Liver (tissue), 9 donors: Measurements from ENCODE around the gene PMS1. TPM values are rescaled to one million over a fixed set of nuclear protein-coding genes. Genes with fewer than 3 reads are reported as not detected.

Experiments used
- DNase-seq: peaks from one replicate; pipeline ENCODE4 v3.0.0-alpha.2; 2017; ENCODE audit warnings: low spot score
- H3K27ac ChIP-seq, 2 donors: one replicate each; pipeline ENCODE4 v1.7.0; 2013; ENCODE audit warnings: inconsistent platforms in 2 of 2, low read length in 2 of 2, control low read depth in 1 of 2, low read depth in 1 of 2, mild to moderate bottlenecking in 1 of 2
- H3K27me3 ChIP-seq, 4 donors: one replicate each; pipeline versions ENCODE4 v1.6.1 to v1.7.0; 2013; ENCODE audit warnings: low read length in 3 of 4, inconsistent platforms in 1 of 4, mild to moderate bottlenecking in 1 of 4, moderate library complexity in 1 of 4; ENCODE audit not compliant: control insufficient read depth in 4 of 4, insufficient read depth in 4 of 4
- H3K36me3 ChIP-seq, 4 donors: one replicate each; pipeline versions ENCODE4 v1.6.1 to v1.7.0; 2013; ENCODE audit warnings: low read length in 3 of 4, mild to moderate bottlenecking in 3 of 4, low read depth in 1 of 4, moderate library complexity in 1 of 4; ENCODE audit not compliant: control insufficient read depth in 4 of 4, insufficient read depth in 3 of 4
- H3K4me1 ChIP-seq, 4 donors: one replicate each; pipeline versions ENCODE4 v1.6.1 to v1.7.0; 2013; ENCODE audit warnings: low read length in 3 of 4, mild to moderate bottlenecking in 3 of 4, moderate library complexity in 1 of 4; ENCODE audit not compliant: control insufficient read depth in 4 of 4, insufficient read depth in 4 of 4
- H3K4me3 ChIP-seq, 3 donors: one replicate each; pipeline versions ENCODE4 v1.6.1 to v1.7.0; 2013; ENCODE audit warnings: low read length in 3 of 3, control low read depth in 1 of 3, low read depth in 1 of 3, mild to moderate bottlenecking in 1 of 3
- H3K9ac ChIP-seq, 2 donors: one replicate each; pipeline ENCODE4 v1.7.0; 2013; ENCODE audit warnings: low read length in 2 of 2, mild to moderate bottlenecking in 2 of 2, moderate library complexity in 2 of 2, control low read depth in 1 of 2, low read depth in 1 of 2
- H3K9me3 ChIP-seq, 4 donors: one replicate each; pipeline versions ENCODE4 v1.6.1 to v1.7.0; 2013; ENCODE audit warnings: low read length in 3 of 4; ENCODE audit not compliant: control insufficient read depth in 4 of 4
- CTCF ChIP-seq: fragments of 150-350 bp; IDR thresholded peaks from 2 replicates; pipeline ENCODE4 v1.5.1; 2017; ENCODE audit warnings: improper control_type of control experiment, low read depth, low read length; ENCODE audit not compliant: missing input control
- EGR1 ChIP-seq, 2 donors: IDR thresholded peaks; 2 replicates each; pipeline ENCODE4 v1.6.1; 2016 to 2018; ENCODE audit warnings: antibody characterized with exemption in 2 of 2, low read depth in 2 of 2
- FOXA1 ChIP-seq: IDR thresholded peaks from 2 replicates; pipeline ENCODE4 v1.6.1; 2016; ENCODE audit warnings: antibody characterized with exemption
- FOXA2 ChIP-seq: IDR thresholded peaks from 2 replicates; pipeline ENCODE4 v1.6.1; 2016; ENCODE audit warnings: antibody characterized with exemption
- GABPA ChIP-seq, 2 donors: IDR thresholded peaks in 1 of 2; conservative IDR thresholded peaks in 1 of 2; 2 replicates each; pipeline ENCODE4 v1.6.1; 2016; ENCODE audit warnings: antibody characterized with exemption in 2 of 2, mild to moderate bottlenecking in 1 of 2, moderate library complexity in 1 of 2
- HNF4A ChIP-seq, 2 donors: conservative IDR thresholded peaks; 2 replicates each; pipeline ENCODE4 v1.6.1; 2016; ENCODE audit warnings: antibody characterized with exemption in 2 of 2, mild to moderate bottlenecking in 2 of 2
- HNF4G ChIP-seq: IDR thresholded peaks from 2 replicates; pipeline ENCODE4 v1.6.1; 2016; ENCODE audit warnings: antibody characterized with exemption
- JUND ChIP-seq, 2 donors: IDR thresholded peaks; 2 replicates each; pipeline ENCODE4 v1.6.1; 2016; ENCODE audit warnings: antibody characterized with exemption in 2 of 2
- MAX ChIP-seq: IDR thresholded peaks from 2 replicates; pipeline ENCODE4 v1.6.1; 2016; ENCODE audit warnings: antibody characterized with exemption
- NR2F2 ChIP-seq: IDR thresholded peaks from 2 replicates; pipeline ENCODE4 v1.6.1; 2016; ENCODE audit warnings: antibody characterized with exemption
- RAD21 ChIP-seq, 2 donors: IDR thresholded peaks; 2 replicates each; pipeline ENCODE4 v1.6.1; 2016; ENCODE audit warnings: antibody characterized with exemption in 2 of 2, mild to moderate bottlenecking in 2 of 2
- REST ChIP-seq: IDR thresholded peaks from 2 replicates; pipeline ENCODE4 v1.6.1; 2016; ENCODE audit warnings: antibody characterized with exemption, mild to moderate bottlenecking
- RXRA ChIP-seq, 2 donors: IDR thresholded peaks; 2 replicates each; pipeline ENCODE4 v1.6.1; 2017 to 2018; ENCODE audit warnings: antibody characterized with exemption in 2 of 2, mild to moderate bottlenecking in 1 of 2
- SP1 ChIP-seq: IDR thresholded peaks from 2 replicates; pipeline ENCODE4 v1.6.1; 2018; ENCODE audit warnings: antibody characterized with exemption, mild to moderate bottlenecking
- TAF1 ChIP-seq: conservative IDR thresholded peaks from 2 replicates; pipeline ENCODE4 v1.6.1; 2016; ENCODE audit warnings: antibody characterized with exemption, mild to moderate bottlenecking
- YY1 ChIP-seq: IDR thresholded peaks from 2 replicates; pipeline ENCODE4 v1.6.1; 2016; ENCODE audit warnings: antibody characterized with exemption, mild to moderate bottlenecking
- WGBS: extraction: QIAGEN DNeasy Blood & Tissue Kit; methylation state at CpG from one replicate; pipeline ENCODE4 v1.1.7; 2013; 5-methylcytosine and 5-hydroxymethylcytosine counted together
- polyA plus RNA-seq, 2 donors: library from polyadenylated mRNA; stranded (reverse) in 1 of 2; unstranded in 1 of 2; fragments of 200-250 nt in 1 of 2; fragments of >200 nt in 1 of 2; fragmentation: Nextera tagmentation in 1 of 2; extraction: Ambion mirVana in 1 of 2; gene quantifications; one replicate each; pipeline versions ENCODE4 v1.2.1 to v1.2.3, GENCODE V29; 2013 to 2015
- total RNA-seq, 2 donors: library from RNA; depleted of rRNA; stranded (reverse); fragments of >200 nt; gene quantifications; one replicate each; pipeline ENCODE4 v1.2.3, GENCODE V29; 2014
- donor health status: healthy.
- donor health status: healthy.
- donor health status: healthy.
- donor health status: healthy.
- donor health status: healthy.

The PMS1 gene
- total and polyA plus RNA-seq, 4 donors: 3.0 to 19.2 (median 8.7) TPM

- TF ChIP-seq REST: no peak
These were observed 7.2 kb downstream of the PMS1 start (continued) for GRCh38 chr2:189791338-189792042.

- Histone ChIP-seq H3K4me3 (no peak overlapping the region), H3K27ac (no peak overlapping the region), H3K36me3 (peaks cover 5 to 26% (median 13%) of the 10 kb centered on the region in 4 donors), H3K9me3 (no peaks in the 10 kb centered on the region), H3K4me1 (no peaks in the 10 kb centered on the region), H3K9ac (no peak overlapping the region), H3K27me3 (no peaks in the 10 kb centered on the region)
- DNase-seq: no peak
- WGBS: 99% methylated on average over 1 of the region's 1 CpG
- TF ChIP-seq CTCF: no peak
These were observed 10.1 kb downstream of the PMS1 start for GRCh38 chr2:189794310-189794709.

- WGBS: 87% methylated on average over 6 of the region's 6 CpGs
- H3K36me3 ChIP-seq: peaks cover 3 to 22% (median 12%) of the 10 kb centered on the region in 4 donors
These were observed 13.7 kb downstream of the PMS1 start for GRCh38 chr2:189797902-189798301.

More at GRCh38 chr2:189797902-189798301, 13.7 kb downstream of the PMS1 start:
- H3K4me3 ChIP-seq: no peak overlapping the region
- no peaks in the 10 kb centered on the region for H3K27me3 ChIP-seq
- H3K4me1 ChIP-seq: no peaks in the 10 kb centered on the region
- TF ChIP-seq RXRA (IDR thresholded peaks at IDR 0.05) (no peak), SP1 (no peak), REST (no peak), MAX (no peak), EGR1 (IDR thresholded peaks at IDR 0.05; ENCODE audit: low read depth in 2 of 2) (no peak), RAD21 (IDR thresholded peaks at IDR 0.05) (no peak), FOXA1 (no peak), HNF4A (conservative IDR thresholded peaks at IDR 0.05) (no peak), GABPA (IDR thresholded peaks at IDR 0.05 in 1 of 2, conservative IDR thresholded peaks at IDR 0.05 in 1 of 2) (no peak), CTCF (no peak), TAF1 (no peak), JUND (IDR thresholded peaks at IDR 0.05) (no peak), HNF4G (no peak), FOXA2 (no peak), YY1 (no peak), NR2F2 (no peak)
- no peak overlapping the region for H3K9ac ChIP-seq
- DNase-seq: no peak
- no peaks in the 10 kb centered on the region for H3K9me3 ChIP-seq
- H3K27ac ChIP-seq: no peak overlapping the region
